ENCODE results near the gene CIZ1.

- TF ChIP-seq, protein P1, sequence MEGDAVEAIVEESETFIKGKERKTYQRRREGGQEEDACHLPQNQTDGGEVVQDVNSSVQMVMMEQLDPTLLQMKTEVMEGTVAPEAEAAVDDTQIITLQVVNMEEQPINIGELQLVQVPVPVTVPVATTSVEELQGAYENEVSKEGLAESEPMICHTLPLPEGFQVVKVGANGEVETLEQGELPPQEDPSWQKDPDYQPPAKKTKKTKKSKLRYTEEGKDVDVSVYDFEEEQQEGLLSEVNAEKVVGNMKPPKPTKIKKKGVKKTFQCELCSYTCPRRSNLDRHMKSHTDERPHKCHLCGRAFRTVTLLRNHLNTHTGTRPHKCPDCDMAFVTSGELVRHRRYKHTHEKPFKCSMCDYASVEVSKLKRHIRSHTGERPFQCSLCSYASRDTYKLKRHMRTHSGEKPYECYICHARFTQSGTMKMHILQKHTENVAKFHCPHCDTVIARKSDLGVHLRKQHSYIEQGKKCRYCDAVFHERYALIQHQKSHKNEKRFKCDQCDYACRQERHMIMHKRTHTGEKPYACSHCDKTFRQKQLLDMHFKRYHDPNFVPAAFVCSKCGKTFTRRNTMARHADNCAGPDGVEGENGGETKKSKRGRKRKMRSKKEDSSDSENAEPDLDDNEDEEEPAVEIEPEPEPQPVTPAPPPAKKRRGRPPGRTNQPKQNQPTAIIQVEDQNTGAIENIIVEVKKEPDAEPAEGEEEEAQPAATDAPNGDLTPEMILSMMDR (IDR thresholded peaks at IDR 0.05): no peak
- TF ChIP-seq POLR2A (IDR thresholded peaks at IDR 0.05): no peak
These were observed 3.2 kb downstream of the CIZ1 start for GRCh38 chr9:128188209-128188608.
